ENCODE results near the gene NME7. TPM values are rescaled to one million over a fixed set of nuclear protein-coding genes. Genes with fewer than 3 reads are reported as not detected.
A peak's percentile ranks its signal among the peaks of the same experiment; 100 is the strongest.

NME7 gene
- total and polyA plus RNA-seq, 4 donors: 7.8 to 26.5 (median 9.4) TPM

DNA sequence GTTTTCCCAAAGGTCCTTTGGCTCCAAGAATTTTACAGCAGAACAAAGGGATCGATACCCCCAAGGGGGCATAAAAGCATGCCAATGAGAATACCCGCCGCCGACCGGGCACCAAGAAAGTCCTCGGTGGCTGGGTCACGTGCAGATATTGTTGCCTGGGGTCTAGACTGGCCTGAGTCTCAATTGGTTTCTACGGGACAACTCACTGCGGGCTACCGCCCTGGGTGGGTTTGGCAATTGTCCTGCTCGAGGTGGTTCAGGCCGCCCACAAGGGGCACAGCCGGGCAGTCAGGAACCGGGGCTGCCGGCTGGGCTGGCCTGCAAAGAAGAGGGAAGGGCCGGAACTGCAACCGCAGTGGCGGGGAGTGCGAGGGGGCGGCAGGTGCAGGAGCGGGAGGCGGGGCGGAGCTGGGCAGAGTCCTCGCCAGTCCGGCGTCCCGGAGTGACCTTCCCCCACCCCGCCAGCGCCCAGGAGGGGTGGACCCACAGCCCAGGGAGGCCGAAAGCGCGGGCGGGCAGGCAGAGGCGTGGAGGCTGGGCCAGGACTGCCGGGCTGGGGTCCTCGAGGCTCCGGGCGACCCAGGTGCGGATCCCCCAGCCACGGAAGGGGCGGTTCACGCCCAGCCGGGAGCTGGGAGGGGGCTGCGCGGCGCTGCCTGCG lies 262.0 kb downstream of the NME7 start (continued):
- TF ChIP-seq JUND (IDR thresholded peaks at IDR 0.05) (no peak), NR2F2 (IDR thresholded peaks at IDR 0.05) (no peak), HNF4A (conservative IDR thresholded peaks at IDR 0.05) (peak; percentile 73 to 75), GABPA (IDR thresholded peaks at IDR 0.05 in 1 of 2, conservative IDR thresholded peaks at IDR 0.05 in 1 of 2) (peak in 1 of 2 donors; percentile 54), FOXA2 (IDR thresholded peaks at IDR 0.05) (no peak)

DNA sequence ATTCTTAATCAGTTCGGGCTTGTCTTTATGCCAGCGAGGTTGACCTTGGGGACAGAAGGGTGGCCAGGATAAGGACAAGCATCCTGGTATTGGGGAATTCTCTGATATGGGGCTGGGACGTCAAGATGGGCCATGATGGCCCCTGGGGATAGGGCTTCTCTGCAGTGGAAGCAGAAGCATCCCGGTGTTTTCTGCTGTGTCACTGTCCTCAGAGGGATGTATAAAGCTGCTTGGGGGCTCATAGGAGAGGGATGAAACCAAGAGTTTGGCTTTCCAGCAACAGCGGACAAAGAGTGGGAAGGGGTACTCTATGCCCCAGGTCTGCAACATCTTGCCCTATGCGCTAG lies 262.5 kb downstream of the NME7 start:
- TF ChIP-seq SP1 (IDR thresholded peaks at IDR 0.05): no peak
- no peak for TF ChIP-seq HNF4G (IDR thresholded peaks at IDR 0.05)
- TF ChIP-seq, protein P1, sequence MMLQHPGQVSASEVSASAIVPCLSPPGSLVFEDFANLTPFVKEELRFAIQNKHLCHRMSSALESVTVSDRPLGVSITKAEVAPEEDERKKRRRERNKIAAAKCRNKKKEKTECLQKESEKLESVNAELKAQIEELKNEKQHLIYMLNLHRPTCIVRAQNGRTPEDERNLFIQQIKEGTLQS (IDR thresholded peaks at IDR 0.05): no peak
- no peak for TF ChIP-seq RXRA (IDR thresholded peaks at IDR 0.05)
- TF ChIP-seq, protein P2, sequence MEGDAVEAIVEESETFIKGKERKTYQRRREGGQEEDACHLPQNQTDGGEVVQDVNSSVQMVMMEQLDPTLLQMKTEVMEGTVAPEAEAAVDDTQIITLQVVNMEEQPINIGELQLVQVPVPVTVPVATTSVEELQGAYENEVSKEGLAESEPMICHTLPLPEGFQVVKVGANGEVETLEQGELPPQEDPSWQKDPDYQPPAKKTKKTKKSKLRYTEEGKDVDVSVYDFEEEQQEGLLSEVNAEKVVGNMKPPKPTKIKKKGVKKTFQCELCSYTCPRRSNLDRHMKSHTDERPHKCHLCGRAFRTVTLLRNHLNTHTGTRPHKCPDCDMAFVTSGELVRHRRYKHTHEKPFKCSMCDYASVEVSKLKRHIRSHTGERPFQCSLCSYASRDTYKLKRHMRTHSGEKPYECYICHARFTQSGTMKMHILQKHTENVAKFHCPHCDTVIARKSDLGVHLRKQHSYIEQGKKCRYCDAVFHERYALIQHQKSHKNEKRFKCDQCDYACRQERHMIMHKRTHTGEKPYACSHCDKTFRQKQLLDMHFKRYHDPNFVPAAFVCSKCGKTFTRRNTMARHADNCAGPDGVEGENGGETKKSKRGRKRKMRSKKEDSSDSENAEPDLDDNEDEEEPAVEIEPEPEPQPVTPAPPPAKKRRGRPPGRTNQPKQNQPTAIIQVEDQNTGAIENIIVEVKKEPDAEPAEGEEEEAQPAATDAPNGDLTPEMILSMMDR (IDR thresholded peaks at IDR 0.05; ENCODE audit: low read depth, low read length, missing input control): no peak
- no peak for TF ChIP-seq YY1 (IDR thresholded peaks at IDR 0.05)
- H3K27me3 ChIP-seq (ENCODE audit: control insufficient read depth in 4 of 4, insufficient read depth in 4 of 4, low read length in 3 of 4): no peaks in the 10 kb centered on the region
- WGBS: 43% methylated on average over 6 of the region's 6 CpGs
- H3K36me3 ChIP-seq (ENCODE audit: control insufficient read depth in 4 of 4, insufficient read depth in 3 of 4, low read depth in 1 of 4, low read length in 3 of 4): no peaks in the 10 kb centered on the region
- peaks cover 5 to 47% (median 30%) of the 10 kb centered on the region in 4 donors for H3K4me1 ChIP-seq (ENCODE audit: control insufficient read depth in 4 of 4, insufficient read depth in 4 of 4, low read length in 3 of 4)
- H3K9me3 ChIP-seq (ENCODE audit: control insufficient read depth in 4 of 4, low read length in 3 of 4): no peaks in the 10 kb centered on the region
- H3K4me3 ChIP-seq (ENCODE audit: low read depth in 1 of 3, low read length in 3 of 3): peak overlapping the region; percentile 1 to 85 (median 4)
- DNase-seq (ENCODE audit: low spot score): no peak
- peak overlapping the region in 1 of 2 donors; percentile 47 for H3K9ac ChIP-seq (ENCODE audit: low read depth in 1 of 2, low read length in 2 of 2)
- peak overlapping the region; percentile 80 to 88 for H3K27ac ChIP-seq (ENCODE audit: low read depth in 1 of 2, low read length in 2 of 2)

- TF ChIP-seq SP1 (IDR thresholded peaks at IDR 0.05) (peak; percentile 48), TAF1 (conservative IDR thresholded peaks at IDR 0.05) (no peak), RAD21 (IDR thresholded peaks at IDR 0.05) (peak in 1 of 2 donors; percentile 2), HNF4G (IDR thresholded peaks at IDR 0.05) (no peak), NR2F2 (IDR thresholded peaks at IDR 0.05) (peak; percentile 87)
- Histone ChIP-seq H3K27ac (ENCODE audit: low read depth in 1 of 2, low read length in 2 of 2) (no peak overlapping the region), H3K27me3 (ENCODE audit: control insufficient read depth in 4 of 4, insufficient read depth in 4 of 4, low read length in 3 of 4) (no peaks in the 10 kb centered on the region), H3K4me3 (ENCODE audit: low read depth in 1 of 3, low read length in 3 of 3) (no peak overlapping the region), H3K9ac (ENCODE audit: low read depth in 1 of 2, low read length in 2 of 2) (no peak overlapping the region), H3K4me1 (ENCODE audit: control insufficient read depth in 4 of 4, insufficient read depth in 4 of 4, low read length in 3 of 4) (peaks cover 5 to 36% (median 22%) of the 10 kb centered on the region in 4 donors), H3K36me3 (ENCODE audit: control insufficient read depth in 4 of 4, insufficient read depth in 3 of 4, low read depth in 1 of 4, low read length in 3 of 4) (no peaks in the 10 kb centered on the region), H3K9me3 (ENCODE audit: control insufficient read depth in 4 of 4, low read length in 3 of 4) (no peaks in the 10 kb centered on the region)
- 65% methylated on average over 6 of the region's 6 CpGs for WGBS
- no peak for DNase-seq (ENCODE audit: low spot score)
Observed at GRCh38 chr1:169103480-169103893, 264.1 kb downstream of the NME7 start.

DNA sequence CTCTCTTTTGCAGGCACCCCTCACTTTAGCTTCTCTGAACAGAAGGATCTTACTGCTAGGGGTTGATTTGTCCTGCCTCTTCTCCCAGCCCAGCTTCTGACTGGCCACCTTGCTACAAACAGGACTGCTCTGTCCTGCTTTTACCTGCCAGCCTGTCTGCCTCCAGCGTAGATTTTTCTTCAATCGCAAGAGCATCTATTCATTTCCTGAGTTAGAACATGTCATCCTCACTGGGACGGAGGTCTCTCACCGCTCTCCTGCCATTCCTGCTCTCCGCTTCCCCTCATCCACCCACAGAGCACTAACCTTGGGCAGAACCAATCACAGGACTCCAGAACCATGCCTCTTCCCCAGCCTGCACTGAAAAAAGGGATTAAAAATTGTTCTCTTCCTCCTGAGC lies 264.6 kb downstream of the NME7 start:
- no peak overlapping the region for H3K9ac ChIP-seq (ENCODE audit: low read depth in 1 of 2, low read length in 2 of 2)
- H3K9me3 ChIP-seq (ENCODE audit: control insufficient read depth in 4 of 4, low read length in 3 of 4): no peaks in the 10 kb centered on the region
- H3K4me1 ChIP-seq (ENCODE audit: control insufficient read depth in 4 of 4, insufficient read depth in 4 of 4, low read length in 3 of 4): peaks cover 5 to 32% (median 19%) of the 10 kb centered on the region in 4 donors
- H3K27me3 ChIP-seq (ENCODE audit: control insufficient read depth in 4 of 4, insufficient read depth in 4 of 4, low read length in 3 of 4): no peaks in the 10 kb centered on the region
- no peak overlapping the region for H3K27ac ChIP-seq (ENCODE audit: low read depth in 1 of 2, low read length in 2 of 2)
- 90% methylated on average over 5 of the region's 5 CpGs for WGBS
- DNase-seq (ENCODE audit: low spot score): no peak
- H3K36me3 ChIP-seq (ENCODE audit: control insufficient read depth in 4 of 4, insufficient read depth in 3 of 4, low read depth in 1 of 4, low read length in 3 of 4): no peaks in the 10 kb centered on the region
- no peak overlapping the region for H3K4me3 ChIP-seq (ENCODE audit: low read depth in 1 of 3, low read length in 3 of 3)
- no peak for TF ChIP-seq RAD21 (IDR thresholded peaks at IDR 0.05)
- TF ChIP-seq, protein P2 (IDR thresholded peaks at IDR 0.05; ENCODE audit: low read depth, low read length, missing input control): no peak
- TF ChIP-seq GABPA (IDR thresholded peaks at IDR 0.05 in 1 of 2, conservative IDR thresholded peaks at IDR 0.05 in 1 of 2): no peak
- no peak for TF ChIP-seq SP1 (IDR thresholded peaks at IDR 0.05)
- no peak for TF ChIP-seq RXRA (IDR thresholded peaks at IDR 0.05)
- TF ChIP-seq, protein P3, sequence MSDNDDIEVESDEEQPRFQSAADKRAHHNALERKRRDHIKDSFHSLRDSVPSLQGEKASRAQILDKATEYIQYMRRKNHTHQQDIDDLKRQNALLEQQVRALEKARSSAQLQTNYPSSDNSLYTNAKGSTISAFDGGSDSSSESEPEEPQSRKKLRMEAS (IDR thresholded peaks at IDR 0.05): no peak
- TF ChIP-seq JUND (IDR thresholded peaks at IDR 0.05): no peak
- no peak for TF ChIP-seq EGR1 (IDR thresholded peaks at IDR 0.05; ENCODE audit: low read depth in 2 of 2)
- TF ChIP-seq NR2F2 (IDR thresholded peaks at IDR 0.05): no peak
- no peak for TF ChIP-seq YY1 (IDR thresholded peaks at IDR 0.05)
- TF ChIP-seq, protein P1 (IDR thresholded peaks at IDR 0.05): no peak
- no peak for TF ChIP-seq HNF4G (IDR thresholded peaks at IDR 0.05)
- TF ChIP-seq REST (IDR thresholded peaks at IDR 0.05): no peak
- no peak for TF ChIP-seq HNF4A (conservative IDR thresholded peaks at IDR 0.05)

Data from liver (tissue), 9 donors.